Measurements from ENCODE around the gene CFH.

- TF ChIP-seq CTCF (IDR thresholded peaks at IDR 0.05) = no peak
- no peak for TF ChIP-seq POLR2A (IDR thresholded peaks at IDR 0.05)
- no peak for TF ChIP-seq EP300 (IDR thresholded peaks at IDR 0.05)
- TF ChIP-seq POLR2AphosphoS5 (IDR thresholded peaks at IDR 0.05) = no peak
Measured at GRCh38 chr1:196674908-196675307, 23.1 kb downstream of the CFH start.

All from gastroesophageal sphincter (tissue), 3 donors.